Mesenchymal stem cell (in vitro differentiated cells and primary cell): ENCODE measurements around the gene TNRC6C.

Experiments used
- DNase-seq: peaks from one replicate; pipeline ENCODE4 v3.0.0-alpha.2; 2013
- H2AFZ ChIP-seq: one replicate; pipeline ENCODE4 v1.6.1; 2013; ENCODE audit warnings: low read depth, mild to moderate bottlenecking, control low read depth, inconsistent platforms, low read length, moderate library complexity
- H2AK5ac ChIP-seq: 2 replicates; pipeline ENCODE4 v1.6.1; 2013; ENCODE audit warnings: low read length, moderate library complexity, mild to moderate bottlenecking, inconsistent platforms; ENCODE audit not compliant: severe bottlenecking
- H2BK120ac ChIP-seq: one replicate; pipeline ENCODE4 v1.6.1; 2013; ENCODE audit warnings: low read depth, mild to moderate bottlenecking, inconsistent platforms, low read length, moderate library complexity
- H2BK12ac ChIP-seq, 2 experiments: one replicate each; pipeline ENCODE4 v1.6.1; 2013; ENCODE audit warnings: inconsistent platforms in 2 of 2, low read length in 2 of 2, mild to moderate bottlenecking in 2 of 2, moderate library complexity in 2 of 2, control low read depth in 1 of 2
- H2BK15ac ChIP-seq: one replicate; pipeline ENCODE4 v1.6.1; 2013; ENCODE audit warnings: mild to moderate bottlenecking, low read depth, inconsistent platforms; ENCODE audit not compliant: poor library complexity, severe bottlenecking
- H2BK5ac ChIP-seq: 2 replicates; pipeline ENCODE4 v1.6.1; 2013; ENCODE audit warnings: low read depth, mild to moderate bottlenecking, low read length, control low read depth, inconsistent platforms; ENCODE audit not compliant: poor library complexity, severe bottlenecking
- H3K14ac ChIP-seq, 2 experiments: one replicate each; pipeline ENCODE4 v1.6.1; 2013; ENCODE audit warnings: inconsistent platforms in 2 of 2, low read length in 2 of 2, control low read depth in 1 of 2, mild to moderate bottlenecking in 1 of 2, moderate library complexity in 1 of 2
- H3K18ac ChIP-seq, 2 experiments: one replicate each; pipeline ENCODE4 v1.6.1; 2013; ENCODE audit warnings: inconsistent platforms in 2 of 2, low read length in 2 of 2, control low read depth in 1 of 2, low read depth in 1 of 2, mild to moderate bottlenecking in 1 of 2
- H3K23ac ChIP-seq, 2 experiments: one replicate each; pipeline ENCODE4 v1.6.1; 2013; ENCODE audit warnings: inconsistent platforms in 2 of 2, low read length in 2 of 2, mild to moderate bottlenecking in 2 of 2, moderate library complexity in 2 of 2, control low read depth in 1 of 2
- H3K27ac ChIP-seq: 2 replicates; pipeline ENCODE4 v1.5.1; 2013; ENCODE audit warnings: mild to moderate bottlenecking, moderate library complexity, low read length, control low read depth, inconsistent platforms; ENCODE audit not compliant: poor library complexity, severe bottlenecking
- H3K27me3 ChIP-seq, 2 experiments: 2 replicates each; pipeline versions ENCODE4 v1.6.1 to v1.7.0; 2013; ENCODE audit warnings: low read length in 2 of 2, mild to moderate bottlenecking in 2 of 2, moderate library complexity in 2 of 2, control low read depth in 1 of 2, inconsistent platforms in 1 of 2; ENCODE audit not compliant: control insufficient read depth in 1 of 2, insufficient read depth in 1 of 2
- H3K36me3 ChIP-seq, 2 experiments: 2 replicates each; pipeline versions ENCODE4 v1.6.1 to v1.7.0; 2013; ENCODE audit warnings: low read length in 2 of 2, control low read depth in 1 of 2, inconsistent platforms in 1 of 2, low read depth in 1 of 2, mild to moderate bottlenecking in 1 of 2; ENCODE audit not compliant: insufficient read depth in 2 of 2, control insufficient read depth in 1 of 2
- H3K4ac ChIP-seq, 2 experiments: one replicate each; pipeline ENCODE4 v1.6.1; 2013; ENCODE audit warnings: inconsistent platforms in 2 of 2, low read length in 2 of 2, mild to moderate bottlenecking in 2 of 2, moderate library complexity in 2 of 2, control low read depth in 1 of 2, low read depth in 1 of 2
- H3K4me1 ChIP-seq: 2 replicates; pipeline ENCODE4 v1.6.1; 2013; ENCODE audit warnings: low read depth, low read length, control low read depth; ENCODE audit not compliant: control insufficient read depth, insufficient read depth
- H3K4me2 ChIP-seq: 2 replicates; pipeline ENCODE4 v1.6.1; 2013; ENCODE audit warnings: low read length, mild to moderate bottlenecking, inconsistent platforms; ENCODE audit not compliant: poor library complexity, severe bottlenecking
- H3K4me3 ChIP-seq, 2 experiments: 2 replicates each; pipeline versions ENCODE4 v1.5.1 to v1.7.0; 2013; ENCODE audit warnings: low read length in 2 of 2, mild to moderate bottlenecking in 2 of 2, control low read depth in 1 of 2, low read depth in 1 of 2; ENCODE audit not compliant: insufficient read depth in 1 of 2
- H3K79me1 ChIP-seq: replicated peaks from 2 replicates; pipeline ENCODE4 v1.6.1; 2013; ENCODE audit warnings: mild to moderate bottlenecking, control low read depth, low read length, inconsistent platforms; ENCODE audit not compliant: poor library complexity, severe bottlenecking
- H3K9ac ChIP-seq: 2 replicates; pipeline ENCODE4 v1.7.0; 2013; ENCODE audit warnings: mild to moderate bottlenecking, low read length, moderate library complexity
- H3K9me3 ChIP-seq: 2 replicates; pipeline ENCODE4 v1.7.0; 2013; ENCODE audit warnings: mild to moderate bottlenecking, low read length; ENCODE audit not compliant: control insufficient read depth
- H4K8ac ChIP-seq: one replicate; pipeline ENCODE4 v1.6.1; 2013; ENCODE audit warnings: inconsistent platforms, mild to moderate bottlenecking, low read length, moderate library complexity
- H4K91ac ChIP-seq: one replicate; pipeline ENCODE4 v1.6.1; 2013; ENCODE audit warnings: mild to moderate bottlenecking, low read length, inconsistent platforms
- WGBS: methylation state at CpG from one replicate; pipeline ENCODE4 v1.1.7; 2013; ENCODE audit warnings: mixed read lengths; 5-methylcytosine and 5-hydroxymethylcytosine counted together

Gene TNRC6C

GRCh38 chr17:78143214-78144146 is 185.0 kb downstream of the TNRC6C start:
- Histone ChIP-seq H3K9me3 (no peaks in the 10 kb centered on the region), H4K8ac (peak overlapping the region; percentile 41), H3K4ac (peak overlapping the region; percentile 49 to 71), H3K4me3 (no peak overlapping the region), H2AK5ac (peak overlapping the region; percentile 37), H3K4me1 (peaks cover 42% of the 10 kb centered on the region), H2BK15ac (peak overlapping the region; percentile 33), H2BK5ac (no peak overlapping the region), H3K9ac (no peak overlapping the region), H2BK12ac (peak overlapping the region; percentile 91 to 96), H3K4me2 (no peak overlapping the region), H3K18ac (peak overlapping the region; percentile 47 to 75), H3K79me1 (no peaks in the 10 kb centered on the region), H4K91ac (peak overlapping the region; percentile 70), H3K23ac (no peak overlapping the region), H3K14ac (peak overlapping the region in 1 of 2 experiments; percentile 22), H3K36me3 (no peaks in the 10 kb centered on the region), H3K27me3 (peaks cover 0 to 18% of the 10 kb centered on the region in 2 experiments), H3K27ac (no peak overlapping the region), H2AFZ (no peak overlapping the region), H2BK120ac (peak overlapping the region; percentile 52)
- no peak for DNase-seq
- WGBS, result 93% methylated on average over 21 of the region's 21 CpGs

DNA sequence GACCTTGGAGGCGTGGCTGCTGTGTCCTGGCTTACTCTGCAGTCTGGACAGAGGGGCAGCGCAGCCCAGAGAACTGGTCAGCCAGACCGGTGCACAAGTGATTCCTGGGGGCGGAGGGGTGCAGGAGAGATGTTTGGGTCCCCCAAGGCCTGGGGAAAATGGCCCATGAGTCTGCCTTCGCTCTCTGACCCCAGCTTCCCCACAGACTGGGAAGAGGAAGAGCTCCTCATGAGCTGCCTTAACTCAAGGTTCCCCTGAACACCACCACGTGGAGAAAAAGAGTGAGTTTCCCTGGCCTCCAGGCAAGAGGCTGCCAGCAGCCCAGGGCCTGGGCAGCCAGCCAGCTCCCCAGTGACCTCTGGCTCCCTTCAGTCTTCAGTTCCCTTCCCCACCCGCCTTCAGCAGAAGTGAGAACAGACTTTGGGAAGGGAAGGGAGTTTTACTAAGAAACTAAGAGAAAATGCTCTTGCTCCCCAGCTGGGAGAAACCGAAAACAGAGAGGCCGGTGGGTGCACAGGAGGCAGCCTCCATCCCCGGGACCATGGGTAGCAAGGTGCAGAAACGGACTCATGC is 185.7 kb downstream of the TNRC6C start:
- Histone ChIP-seq H2BK12ac (peak overlapping the region; percentile 93 to 96), H3K4me1 (peaks cover 42% of the 10 kb centered on the region), H3K18ac (peak overlapping the region; percentile 28 to 91), H3K36me3 (no peaks in the 10 kb centered on the region), H3K9me3 (no peaks in the 10 kb centered on the region), H3K9ac (no peak overlapping the region), H3K23ac (no peak overlapping the region), H2BK120ac (no peak overlapping the region), H3K27me3 (peaks cover 0 to 16% of the 10 kb centered on the region in 2 experiments), H4K8ac (no peak overlapping the region), H3K4me2 (no peak overlapping the region), H2BK15ac (peak overlapping the region; percentile 12), H3K27ac (no peak overlapping the region), H3K4me3 (no peak overlapping the region), H4K91ac (peak overlapping the region; percentile 47), H2BK5ac (no peak overlapping the region), H3K79me1 (no peaks in the 10 kb centered on the region), H2AK5ac (no peak overlapping the region), H3K4ac (peak overlapping the region; percentile 49 to 71), H3K14ac (peak overlapping the region in 1 of 2 experiments; percentile 98), H2AFZ (no peak overlapping the region)
- peak; percentile 77 for DNase-seq
- WGBS, result 80% methylated on average over 10 of the region's 11 CpGs

- H2BK15ac ChIP-seq, result no peak overlapping the region
- no peak overlapping the region for H3K4me3 ChIP-seq
- peak overlapping the region; percentile 76 for H4K91ac ChIP-seq
- peak overlapping the region in 1 of 2 experiments; percentile 25 for H3K23ac ChIP-seq
- no peak overlapping the region for H2BK120ac ChIP-seq
- H3K27ac ChIP-seq, result no peak overlapping the region
- H3K79me1 ChIP-seq, result no peaks in the 10 kb centered on the region
- peak overlapping the region; percentile 61 for H2BK5ac ChIP-seq
- H3K4me1 ChIP-seq, result peaks cover 42% of the 10 kb centered on the region
- no peak overlapping the region for H3K4me2 ChIP-seq
- H4K8ac ChIP-seq, result peak overlapping the region; percentile 51
- H3K36me3 ChIP-seq, result no peaks in the 10 kb centered on the region
- H2AK5ac ChIP-seq, result no peak overlapping the region
- H3K9me3 ChIP-seq, result no peaks in the 10 kb centered on the region
- no peak for DNase-seq
- H3K27me3 ChIP-seq, result peaks cover 0 to 16% of the 10 kb centered on the region in 2 experiments
- peak overlapping the region; percentile 71 to 93 for H2BK12ac ChIP-seq
- H3K14ac ChIP-seq, result peak overlapping the region in 1 of 2 experiments; percentile 98
- H3K4ac ChIP-seq, result peak overlapping the region in 1 of 2 experiments; percentile 71
- WGBS, result 85% methylated on average over 18 of the region's 18 CpGs
- H2AFZ ChIP-seq, result no peak overlapping the region
- no peak overlapping the region for H3K9ac ChIP-seq
- H3K18ac ChIP-seq, result peak overlapping the region; percentile 48 to 91
Observed at GRCh38 chr17:78144736-78145641, 186.5 kb downstream of the TNRC6C start.
